Measurements from ENCODE around the gene MTMR3.
"Not testable (repeated sequence)": the region's sequence is repeated elsewhere in the genome, so short reads cannot be mapped to it uniquely, and the experiment has no call there.

Gene MTMR3

GRCh38 chr22:29883045-29883774 lies at the start of gene MTMR3:
Gene MTMR3, plus strand, starts transcription at chr22:29883174. Its CDS starts 87,886 bp downstream, at chr22:29971060.
- H3K9me3 Mint-ChIP-seq, result no peaks in the 10 kb centered on the region
- H3K27ac Mint-ChIP-seq, result peak within 1 kb of the TSS; percentile 87
- no peaks in the 10 kb centered on the region for H3K27me3 Mint-ChIP-seq
- intact Hi-C loops (cut with micrococcal nuclease), result no loop called here
- peaks cover 10% of the 10 kb centered on the region for H3K4me1 Mint-ChIP-seq (ENCODE audit: low read depth)
- peaks cover 11% of the 10 kb centered on the region for H3K36me3 Mint-ChIP-seq (ENCODE audit: low read depth)
- H3K4me3 Mint-ChIP-seq, result peak within 1 kb of the TSS; percentile 88

GRCh38 chr22:29833392-29833965 lies 49.5 kb upstream of the MTMR3 start:
- peak overlapping the region; percentile 6 for H3K27ac Mint-ChIP-seq
- peaks cover 35% of the 10 kb centered on the region for H3K4me1 Mint-ChIP-seq (ENCODE audit: low read depth)
- peaks cover 78% of the 10 kb centered on the region for H3K36me3 Mint-ChIP-seq (ENCODE audit: low read depth)
- intact Hi-C loops (cut with micrococcal nuclease), result no loop called here
- H3K9me3 Mint-ChIP-seq, result no peaks in the 10 kb centered on the region
- no peaks in the 10 kb centered on the region for H3K27me3 Mint-ChIP-seq
- no peak overlapping the region for H3K4me3 Mint-ChIP-seq

- Mint-ChIP-seq H3K4me1 (ENCODE audit: low read depth) (peaks cover 39% of the 10 kb centered on the region), H3K9me3 (no peaks in the 10 kb centered on the region), H3K4me3 (no peak overlapping the region), H3K27me3 (no peaks in the 10 kb centered on the region), H3K27ac (no peak overlapping the region), H3K36me3 (ENCODE audit: low read depth) (peaks cover 72% of the 10 kb centered on the region)
- intact Hi-C loops (cut with micrococcal nuclease), result no loop called here
Measured at GRCh38 chr22:29834046-29834445, 48.9 kb upstream of the MTMR3 start.

- intact Hi-C loops (cut with micrococcal nuclease); H3K27ac Mint-ChIP-seq; H3K27me3 Mint-ChIP-seq; H3K9me3 Mint-ChIP-seq: not testable (repeated sequence)
- Mint-ChIP-seq H3K4me1 (ENCODE audit: low read depth) (peaks cover 34% of the 10 kb centered on the region), H3K36me3 (ENCODE audit: low read depth) (peaks cover 44% of the 10 kb centered on the region), H3K4me3 (peak overlapping the region; percentile 90)
Measured at GRCh38 chr22:29836791-29837370, 46.1 kb upstream of the MTMR3 start.

GRCh38 chr22:29837741-29838598 lies 45.0 kb upstream of the MTMR3 start, which contains the start of gene ASCC2:
Gene ASCC2, minus strand, starts transcription at chr22:29838274. Its CDS starts 5,949 bp downstream, at chr22:29832325.
- peaks cover 33% of the 10 kb centered on the region for H3K36me3 Mint-ChIP-seq (ENCODE audit: low read depth)
- no peaks in the 10 kb centered on the region for H3K27me3 Mint-ChIP-seq
- H3K4me3 Mint-ChIP-seq, result peak within 1 kb of the TSS; percentile 90
- peak within 1 kb of the TSS; percentile 94 for H3K27ac Mint-ChIP-seq
- H3K4me1 Mint-ChIP-seq (ENCODE audit: low read depth), result peaks cover 27% of the 10 kb centered on the region
- intact Hi-C loops (cut with micrococcal nuclease), result no loop called here
- H3K9me3 Mint-ChIP-seq, result no peaks in the 10 kb centered on the region

GRCh38 chr22:29838599-29838956 lies 44.4 kb upstream of the MTMR3 start:
- Mint-ChIP-seq H3K27ac (peak overlapping the region; percentile 94), H3K4me3 (peak overlapping the region; percentile 90), H3K27me3 (no peaks in the 10 kb centered on the region), H3K9me3 (no peaks in the 10 kb centered on the region), H3K36me3 (ENCODE audit: low read depth) (peaks cover 27% of the 10 kb centered on the region), H3K4me1 (ENCODE audit: low read depth) (peaks cover 21% of the 10 kb centered on the region)
- intact Hi-C loops (cut with micrococcal nuclease), result no loop called here

- intact Hi-C loops (cut with micrococcal nuclease), result no loop called here
- Mint-ChIP-seq H3K4me3 (no peak overlapping the region), H3K27me3 (no peaks in the 10 kb centered on the region), H3K36me3 (ENCODE audit: low read depth) (peaks cover 22% of the 10 kb centered on the region), H3K9me3 (no peaks in the 10 kb centered on the region), H3K4me1 (ENCODE audit: low read depth) (peaks cover 21% of the 10 kb centered on the region), H3K27ac (peak overlapping the region; percentile 94)
Measured at GRCh38 chr22:29839039-29839438, 43.9 kb upstream of the MTMR3 start.

GRCh38 chr22:29840498-29840897 lies 42.5 kb upstream of the MTMR3 start:
- peaks cover 12% of the 10 kb centered on the region for H3K36me3 Mint-ChIP-seq (ENCODE audit: low read depth)
- no peak overlapping the region for H3K27ac Mint-ChIP-seq
- H3K4me1 Mint-ChIP-seq (ENCODE audit: low read depth), result peaks cover 21% of the 10 kb centered on the region
- H3K27me3 Mint-ChIP-seq, result no peaks in the 10 kb centered on the region
- H3K4me3 Mint-ChIP-seq, result no peak overlapping the region
- H3K9me3 Mint-ChIP-seq, result no peaks in the 10 kb centered on the region
- intact Hi-C loops (cut with micrococcal nuclease), result loop anchor here (5.0 kb wide), 1 partner anchor 73 kb away; the partner anchor contains the start of genes UQCR10 and ZMAT5

GRCh38 chr22:29842172-29842571 lies 40.8 kb upstream of the MTMR3 start:
- H3K4me3 Mint-ChIP-seq, result no peak overlapping the region
- no peaks in the 10 kb centered on the region for H3K27me3 Mint-ChIP-seq
- H3K9me3 Mint-ChIP-seq, result peaks cover 11% of the 10 kb centered on the region
- H3K27ac Mint-ChIP-seq, result no peak overlapping the region
- peaks cover 5% of the 10 kb centered on the region for H3K36me3 Mint-ChIP-seq (ENCODE audit: low read depth)
- peaks cover 9% of the 10 kb centered on the region for H3K4me1 Mint-ChIP-seq (ENCODE audit: low read depth)
- intact Hi-C loops (cut with micrococcal nuclease), result loop anchor here (5.0 kb wide), 1 partner anchor 75 kb away; the partner anchor contains the start of genes UQCR10 and ZMAT5

- Mint-ChIP-seq H3K27me3 (no peaks in the 10 kb centered on the region), H3K36me3 (ENCODE audit: low read depth) (peaks cover 2% of the 10 kb centered on the region), H3K9me3 (peaks cover 11% of the 10 kb centered on the region), H3K27ac (no peak overlapping the region), H3K4me1 (ENCODE audit: low read depth) (peaks cover 9% of the 10 kb centered on the region), H3K4me3 (no peak overlapping the region)
- intact Hi-C loops (cut with micrococcal nuclease), result loop anchor here (5.0 kb wide), 1 partner anchor 75 kb away; the partner anchor contains the start of genes UQCR10 and ZMAT5
Measured at GRCh38 chr22:29842740-29843139, 40.2 kb upstream of the MTMR3 start.

- Mint-ChIP-seq H3K36me3 (ENCODE audit: low read depth) (no peaks in the 10 kb centered on the region), H3K4me1 (ENCODE audit: low read depth) (no peaks in the 10 kb centered on the region), H3K27me3 (no peaks in the 10 kb centered on the region), H3K27ac (no peak overlapping the region), H3K9me3 (peaks cover 11% of the 10 kb centered on the region), H3K4me3 (no peak overlapping the region)
- intact Hi-C loops (cut with micrococcal nuclease), result no loop called here
Measured at GRCh38 chr22:29846290-29846689, 36.7 kb upstream of the MTMR3 start.

GRCh38 chr22:29848111-29848510 lies 34.9 kb upstream of the MTMR3 start:
- intact Hi-C loops (cut with micrococcal nuclease), result no loop called here
- H3K27ac Mint-ChIP-seq, result no peak overlapping the region

GRCh38 chr22:29854432-29854831 lies 28.5 kb upstream of the MTMR3 start:
- H3K9me3 Mint-ChIP-seq, result no peaks in the 10 kb centered on the region
- no peak overlapping the region for H3K27ac Mint-ChIP-seq
- H3K4me1 Mint-ChIP-seq (ENCODE audit: low read depth), result peaks cover 22% of the 10 kb centered on the region
- intact Hi-C loops (cut with micrococcal nuclease), result no loop called here
- no peak overlapping the region for H3K4me3 Mint-ChIP-seq
- H3K27me3 Mint-ChIP-seq, result no peaks in the 10 kb centered on the region
- no peaks in the 10 kb centered on the region for H3K36me3 Mint-ChIP-seq (ENCODE audit: low read depth)

More at GRCh38 chr22:29848111-29848510, 34.9 kb upstream of the MTMR3 start:
- peaks cover 11% of the 10 kb centered on the region for H3K9me3 Mint-ChIP-seq
- no peaks in the 10 kb centered on the region for H3K36me3 Mint-ChIP-seq (ENCODE audit: low read depth)
- no peak overlapping the region for H3K4me3 Mint-ChIP-seq
- no peaks in the 10 kb centered on the region for H3K27me3 Mint-ChIP-seq
- H3K4me1 Mint-ChIP-seq (ENCODE audit: low read depth), result no peaks in the 10 kb centered on the region
